SU-DHL-6 (cell line): ENCODE data around the gene GOLIM4.

Experiments used
- H2AFZ ChIP-seq: fragments of 200-600 bp; sonication (generic); 2 replicates; pipeline ENCODE4 v1.6.1; 2014; ENCODE audit warnings: low read depth, mild to moderate bottlenecking, moderate library complexity, mixed read lengths, antibody characterized with exemption, low read length; ENCODE audit not compliant: severe bottlenecking
- H3F3A ChIP-seq: fragments of 200-600 bp; shearing (Covaris generic); 2 replicates; pipeline ENCODE4 v1.6.0; 2016; ENCODE audit warnings: antibody characterized with exemption, mild to moderate bottlenecking; ENCODE audit not compliant: insufficient read depth
- H3K27ac ChIP-seq: fragments of 200-600 bp; sonication (generic); 2 replicates; pipeline ENCODE4 v1.5.1; 2016; ENCODE audit warnings: low read depth, mild to moderate bottlenecking, low read length, moderate library complexity, mixed read lengths
- H3K27me3 ChIP-seq: fragments of 200-600 bp; sonication (generic), shearing (Covaris generic); 2 replicates; pipeline ENCODE4 v1.6.0; 2014; ENCODE audit warnings: mild to moderate bottlenecking, low read length
- H3K36me3 ChIP-seq: fragments of 200-600 bp; sonication (generic); 2 replicates; pipeline ENCODE4 v1.6.1; 2014; ENCODE audit warnings: mild to moderate bottlenecking, low read length, mixed read lengths
- H3K4me2 ChIP-seq: fragments of 300-600, 200-600 bp; shearing (Covaris generic), sonication (generic); 2 replicates; pipeline ENCODE4 v1.6.0; 2014; ENCODE audit warnings: low read length, low read depth, mild to moderate bottlenecking; ENCODE audit not compliant: poor library complexity, severe bottlenecking
- H3K4me3 ChIP-seq: fragments of 200-600 bp; sonication (generic); 2 replicates; pipeline ENCODE4 v1.5.1; 2014; ENCODE audit warnings: antibody characterized with exemption, low read length, mild to moderate bottlenecking, mixed read lengths; ENCODE audit not compliant: insufficient read depth, poor library complexity, severe bottlenecking
- H3K79me2 ChIP-seq: fragments of 200-600 bp; sonication (generic); 2 replicates; pipeline ENCODE4 v1.6.1; 2014; ENCODE audit warnings: mild to moderate bottlenecking, low read length, moderate library complexity; ENCODE audit not compliant: insufficient read depth
- H3K9ac ChIP-seq: fragments of 200-600 bp; sonication (generic); 2 replicates; pipeline ENCODE4 v1.7.0; 2014; ENCODE audit warnings: mild to moderate bottlenecking, low read length
- H3K9me2 ChIP-seq: fragments of 200-600 bp; sonication (generic); replicated peaks from 2 replicates; pipeline ENCODE4 v1.6.1; 2014; ENCODE audit warnings: low read length; ENCODE audit not compliant: insufficient read depth
- H3K9me3 ChIP-seq: fragments of 200-600 bp; sonication (generic); 2 replicates; pipeline ENCODE4 v1.6.1; 2014; ENCODE audit warnings: low read length, mixed read lengths; ENCODE audit not compliant: insufficient read depth
- H4K20me1 ChIP-seq: fragments of 200-600 bp; sonication (generic); 2 replicates; pipeline ENCODE4 v1.6.1; 2014; ENCODE audit warnings: low read depth, mild to moderate bottlenecking, antibody characterized with exemption, low read length, moderate library complexity, mixed read lengths
- CTCF ChIP-seq: fragments of 200-600 bp; sonication (generic); IDR thresholded peaks from one replicate; pipeline ENCODE4 v1.5.1; 2017; ENCODE audit warnings: antibody characterized with exemption, mild to moderate bottlenecking, low read length, moderate library complexity; ENCODE audit not compliant: insufficient read depth, poor library complexity, severe bottlenecking
- EZH2phosphoT487 ChIP-seq: fragments of 200-600 bp; sonication (generic), shearing (Covaris generic); conservative IDR thresholded peaks from 2 replicates; pipeline ENCODE4 v1.6.1; 2018; ENCODE audit warnings: mild to moderate bottlenecking, antibody characterized with exemption, low read length, moderate library complexity, mixed read lengths

The GOLIM4 gene

GRCh38 chr3:168066882-168067281 lies 28.8 kb downstream of the GOLIM4 start:
- peaks cover 23% of the 10 kb centered on the region; the same call in 1 of the 2 replicates for H3K79me2 ChIP-seq
- no peaks in the 10 kb centered on the region for H3K36me3 ChIP-seq
- TF ChIP-seq EZH2phosphoT487 (no peak), CTCF (no peak)
- H3K27ac ChIP-seq, result no peak overlapping the region
- no peaks in the 10 kb centered on the region for H3K9me2 ChIP-seq
- H2AFZ ChIP-seq, result no peak overlapping the region
- H3K4me3 ChIP-seq, result no peak overlapping the region
- no peaks in the 10 kb centered on the region for H3F3A ChIP-seq
- H3K4me2 ChIP-seq, result no peak overlapping the region
- no peak overlapping the region for H3K9ac ChIP-seq
- 0 out of 2 replicates have a peak, but pooled peaks cover 4% of the 10 kb centered on the region for H4K20me1 ChIP-seq
- H3K9me3 ChIP-seq, result no peaks in the 10 kb centered on the region
- H3K27me3 ChIP-seq, result no peaks in the 10 kb centered on the region

- Histone ChIP-seq H3F3A (no peaks in the 10 kb centered on the region), H3K27me3 (no peaks in the 10 kb centered on the region), H3K4me3 (no peak overlapping the region), H3K36me3 (no peaks in the 10 kb centered on the region), H3K4me2 (no peak overlapping the region), H4K20me1 (0 out of 2 replicates have a peak, but pooled peaks cover 4% of the 10 kb centered on the region), H3K27ac (no peak overlapping the region), H3K9ac (no peak overlapping the region), H2AFZ (no peak overlapping the region), H3K79me2 (peaks cover 33% of the 10 kb centered on the region; the same call in 1 of the 2 replicates), H3K9me2 (no peaks in the 10 kb centered on the region), H3K9me3 (no peaks in the 10 kb centered on the region)
- TF ChIP-seq EZH2phosphoT487, result no peak
- TF ChIP-seq CTCF, result no peak
Observed at GRCh38 chr3:168065569-168065968, 30.2 kb downstream of the GOLIM4 start.

- H2AFZ ChIP-seq, result no peak overlapping the region
- H3K27ac ChIP-seq, result no peak overlapping the region
- peaks cover 54% of the 10 kb centered on the region for H3K79me2 ChIP-seq
- H3K9me2 ChIP-seq, result no peaks in the 10 kb centered on the region
- H4K20me1 ChIP-seq, result 0 out of 2 replicates have a peak, but pooled peaks cover 4% of the 10 kb centered on the region
- no peak for TF ChIP-seq CTCF
- no peak for TF ChIP-seq EZH2phosphoT487
- no peak overlapping the region for H3K4me3 ChIP-seq
- no peak overlapping the region for H3K9ac ChIP-seq
- H3K9me3 ChIP-seq, result no peaks in the 10 kb centered on the region
- H3K36me3 ChIP-seq, result 0 out of 2 replicates have a peak, but pooled peaks cover under 1% of the 10 kb centered on the region
- H3F3A ChIP-seq, result no peaks in the 10 kb centered on the region
- no peaks in the 10 kb centered on the region for H3K27me3 ChIP-seq
- H3K4me2 ChIP-seq, result no peak overlapping the region
Observed at GRCh38 chr3:168063122-168063521, 32.6 kb downstream of the GOLIM4 start.
